Left ventricle myocardium inferior (tissue), 1 donor: Measurements from ENCODE around the gene TBC1D22A. TPM values are rescaled to one million over a fixed set of nuclear protein-coding genes. Genes with fewer than 3 reads are reported as not detected.

Source experiments
- DNase-seq: peaks from one replicate; pipeline ENCODE4 v3.0.0-alpha.2; 2020
- H3K27ac ChIP-seq: fragments of 200-600 bp; replicated peaks from 2 replicates; pipeline ENCODE4 v1.8.0; 2021
- H3K27me3 ChIP-seq: fragments of 200-600 bp; 2 replicates; pipeline ENCODE4 v1.8.0; 2021; ENCODE audit warnings: low read depth
- H3K36me3 ChIP-seq: fragments of 200-600 bp; 2 replicates; pipeline ENCODE4 v1.8.0; 2021
- H3K4me1 ChIP-seq: fragments of 200-600 bp; 2 replicates; pipeline ENCODE4 v1.8.0; 2021
- H3K4me3 ChIP-seq: fragments of 200-600 bp; 2 replicates; pipeline ENCODE4 v1.8.0; 2021; ENCODE audit warnings: mild to moderate bottlenecking, moderate library complexity
- H3K9me3 ChIP-seq: fragments of 200-600 bp; replicated peaks from 2 replicates; pipeline ENCODE4 v1.8.0; 2021
- intact Hi-C: fragments of 100-400 bp; cut with micrococcal nuclease; formaldehyde crosslinking; loops from one replicate; pipeline ENCODE4 v1.11.0; 2022
- total RNA-seq: library from RNA; stranded (reverse); fragmentation: NEBNext Ultra II Directional; extraction: Animal tissue kit (Norgen Biotek cat#: 25700); gene quantifications from one replicate; pipeline ENCODE4 v1.2.1, GENCODE V29; 2021
- TF ChIP-seq, protein P1 (sequence below): fragments of 200-600 bp; IDR thresholded peaks from 2 replicates; pipeline ENCODE4 v1.8.0; 2021; ENCODE audit warnings: antibody characterized with exemption, mild to moderate bottlenecking, borderline replicate concordance
- donor health status: DM: no; HTN: yes; CAD: no; lungs with severe emphysema.

TBC1D22A gene
- total RNA-seq, 1 donor from 2014 or later: 16.2 TPM

DNA sequence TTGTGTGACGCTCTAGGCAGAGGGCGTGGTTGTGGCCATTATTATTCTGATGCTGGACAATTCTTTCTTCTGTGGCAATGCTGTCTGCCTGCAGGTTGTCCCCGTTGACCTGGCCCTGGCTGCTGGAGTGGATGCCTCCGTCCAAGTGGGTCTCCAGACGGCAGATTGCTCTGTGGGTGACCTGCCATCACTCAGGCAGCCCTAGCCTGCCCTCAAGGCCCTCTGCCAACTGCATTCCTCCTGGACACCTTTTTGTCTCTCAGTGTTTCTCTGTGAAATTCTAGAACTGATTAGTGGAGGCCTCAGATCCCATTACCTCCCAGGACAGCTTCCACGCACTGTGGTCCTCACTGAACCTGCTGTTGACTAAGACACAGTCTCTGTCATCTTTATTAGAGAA is 86.7 kb downstream of the TBC1D22A start:
- H3K9me3 ChIP-seq: no peaks in the 10 kb centered on the region
- peaks cover 5% of the 10 kb centered on the region for H3K36me3 ChIP-seq
- no peak for DNase-seq
- no peaks in the 10 kb centered on the region for H3K27me3 ChIP-seq
- intact Hi-C loops: no loop called here
- H3K4me3 ChIP-seq: no peak overlapping the region
- no peak overlapping the region for H3K27ac ChIP-seq
- TF ChIP-seq, protein P1, sequence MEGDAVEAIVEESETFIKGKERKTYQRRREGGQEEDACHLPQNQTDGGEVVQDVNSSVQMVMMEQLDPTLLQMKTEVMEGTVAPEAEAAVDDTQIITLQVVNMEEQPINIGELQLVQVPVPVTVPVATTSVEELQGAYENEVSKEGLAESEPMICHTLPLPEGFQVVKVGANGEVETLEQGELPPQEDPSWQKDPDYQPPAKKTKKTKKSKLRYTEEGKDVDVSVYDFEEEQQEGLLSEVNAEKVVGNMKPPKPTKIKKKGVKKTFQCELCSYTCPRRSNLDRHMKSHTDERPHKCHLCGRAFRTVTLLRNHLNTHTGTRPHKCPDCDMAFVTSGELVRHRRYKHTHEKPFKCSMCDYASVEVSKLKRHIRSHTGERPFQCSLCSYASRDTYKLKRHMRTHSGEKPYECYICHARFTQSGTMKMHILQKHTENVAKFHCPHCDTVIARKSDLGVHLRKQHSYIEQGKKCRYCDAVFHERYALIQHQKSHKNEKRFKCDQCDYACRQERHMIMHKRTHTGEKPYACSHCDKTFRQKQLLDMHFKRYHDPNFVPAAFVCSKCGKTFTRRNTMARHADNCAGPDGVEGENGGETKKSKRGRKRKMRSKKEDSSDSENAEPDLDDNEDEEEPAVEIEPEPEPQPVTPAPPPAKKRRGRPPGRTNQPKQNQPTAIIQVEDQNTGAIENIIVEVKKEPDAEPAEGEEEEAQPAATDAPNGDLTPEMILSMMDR: no peak
- H3K4me1 ChIP-seq: peaks cover 25% of the 10 kb centered on the region

DNA sequence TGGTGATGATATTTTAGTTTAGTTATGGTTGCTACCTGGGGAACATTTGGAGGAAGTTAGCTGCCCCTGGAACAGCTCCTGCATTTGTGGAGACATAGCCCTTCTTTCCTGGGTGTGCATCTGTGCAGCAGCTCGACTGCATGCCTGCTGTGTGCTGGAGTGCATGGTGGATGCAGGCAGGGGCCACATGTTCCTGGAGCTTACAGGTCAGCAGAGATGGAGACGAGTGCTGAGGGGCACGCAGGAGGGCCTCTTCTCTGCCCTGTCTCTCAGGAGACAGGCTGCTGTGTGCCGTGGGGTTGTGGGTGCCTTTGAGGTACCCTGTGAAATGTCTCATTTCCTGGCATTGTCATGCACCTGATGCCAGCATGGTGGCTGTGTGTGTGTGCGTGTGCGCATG is 87.5 kb downstream of the TBC1D22A start:
- intact Hi-C loops: no loop called here
- TF ChIP-seq, protein P1: no peak
- Histone ChIP-seq H3K36me3 (peaks cover 5% of the 10 kb centered on the region), H3K4me1 (peaks cover 25% of the 10 kb centered on the region), H3K27ac (no peak overlapping the region), H3K9me3 (no peaks in the 10 kb centered on the region), H3K4me3 (no peak overlapping the region), H3K27me3 (no peaks in the 10 kb centered on the region)
- DNase-seq: no peak

DNA sequence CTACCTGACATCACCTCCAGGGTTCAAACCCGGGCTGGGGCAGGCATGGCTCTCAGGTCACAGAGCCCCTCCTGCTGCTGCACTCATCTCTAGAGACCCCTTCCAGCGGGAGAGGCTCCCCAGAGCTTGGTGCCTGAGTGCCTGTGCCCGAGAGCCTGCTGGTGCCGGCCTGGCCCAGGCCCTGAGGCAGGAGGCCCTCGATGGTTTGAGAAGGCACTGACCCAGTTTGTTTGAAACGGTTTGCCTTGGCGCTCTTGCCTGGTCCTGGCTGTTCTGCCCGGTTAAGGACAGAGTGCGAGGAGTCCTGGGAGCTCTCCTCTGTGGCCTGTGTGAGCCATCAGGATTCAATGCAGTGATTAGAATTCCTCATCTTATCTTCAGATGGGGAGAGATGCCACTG is 88.9 kb downstream of the TBC1D22A start:
- peaks cover 5% of the 10 kb centered on the region for H3K36me3 ChIP-seq
- H3K27me3 ChIP-seq: no peaks in the 10 kb centered on the region
- H3K9me3 ChIP-seq: no peaks in the 10 kb centered on the region
- TF ChIP-seq, protein P1: no peak
- intact Hi-C loops: no loop called here
- H3K27ac ChIP-seq: no peak overlapping the region
- DNase-seq: no peak
- H3K4me3 ChIP-seq: no peak overlapping the region
- peaks cover 15% of the 10 kb centered on the region for H3K4me1 ChIP-seq

DNA sequence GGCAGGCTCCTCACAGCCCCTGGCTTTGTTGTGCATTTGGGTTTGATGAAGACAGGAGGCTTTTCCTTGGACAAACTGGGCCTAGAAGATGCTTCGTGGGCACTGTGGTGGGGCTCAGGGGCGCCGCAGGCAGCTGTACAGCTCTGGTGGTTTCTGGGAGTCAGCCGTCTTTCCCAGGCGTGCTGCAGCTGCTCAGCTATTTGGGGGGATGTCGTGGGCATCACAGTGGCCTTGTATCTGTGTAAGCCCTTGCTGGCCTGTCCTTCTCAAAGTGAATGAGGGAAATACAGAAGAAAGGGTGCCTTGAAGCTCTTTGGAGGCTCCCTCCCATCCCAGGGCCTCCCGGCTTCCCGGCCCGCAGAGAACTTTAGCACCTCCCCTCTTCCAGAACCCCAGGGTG is 89.5 kb downstream of the TBC1D22A start:
- intact Hi-C loops: no loop called here
- Histone ChIP-seq H3K9me3 (no peaks in the 10 kb centered on the region), H3K4me1 (peaks cover 14% of the 10 kb centered on the region), H3K36me3 (peaks cover 5% of the 10 kb centered on the region), H3K4me3 (no peak overlapping the region), H3K27me3 (no peaks in the 10 kb centered on the region), H3K27ac (no peak overlapping the region)
- TF ChIP-seq, protein P1: no peak
- DNase-seq: no peak

DNA sequence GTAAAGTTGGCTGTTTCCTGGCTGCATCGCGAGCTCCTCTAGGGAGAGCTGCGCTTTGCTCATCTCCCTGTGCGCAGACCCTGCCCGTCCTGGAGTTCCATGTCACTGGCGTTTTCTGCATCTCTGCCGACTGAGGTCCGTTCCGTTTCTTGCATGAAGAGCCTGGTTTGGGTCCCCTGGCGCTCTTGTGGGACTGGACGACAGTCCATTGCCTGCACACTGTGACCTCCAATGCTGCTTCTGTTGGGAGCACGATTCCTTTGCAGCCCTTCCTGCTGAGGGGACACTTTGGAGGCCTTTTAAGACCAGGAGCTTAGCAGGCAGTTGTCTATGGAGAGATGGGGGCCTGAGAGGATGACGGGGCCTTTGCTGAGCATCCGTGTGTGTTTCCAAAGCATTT is 90.3 kb downstream of the TBC1D22A start:
- Histone ChIP-seq H3K27me3 (no peaks in the 10 kb centered on the region), H3K9me3 (no peaks in the 10 kb centered on the region), H3K36me3 (peaks cover 5% of the 10 kb centered on the region), H3K4me1 (peaks cover 14% of the 10 kb centered on the region), H3K27ac (no peak overlapping the region), H3K4me3 (no peak overlapping the region)
- TF ChIP-seq, protein P1: no peak
- DNase-seq: no peak
- intact Hi-C loops: no loop called here

DNA sequence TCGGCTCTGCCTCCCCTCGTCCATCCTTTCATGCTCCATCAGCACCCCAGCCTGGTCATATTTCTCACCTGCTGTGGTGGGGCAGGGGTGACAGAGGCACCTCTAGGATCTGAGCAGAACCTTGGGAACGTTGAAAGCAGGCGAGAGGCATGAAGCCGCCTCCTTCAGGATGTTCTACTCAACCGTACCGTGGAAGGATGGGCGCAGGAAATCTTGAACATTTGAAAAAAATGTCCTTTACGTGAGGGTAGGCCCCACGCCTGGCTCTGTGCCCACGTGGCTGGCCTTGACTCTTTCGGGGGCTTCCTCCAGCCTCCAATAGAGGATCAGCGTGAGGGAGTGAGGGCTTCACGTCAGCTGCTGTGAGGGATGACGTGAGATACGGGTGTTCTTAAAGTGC is 90.7 kb downstream of the TBC1D22A start:
- H3K4me1 ChIP-seq: peaks cover 14% of the 10 kb centered on the region
- H3K9me3 ChIP-seq: no peaks in the 10 kb centered on the region
- intact Hi-C loops: no loop called here
- H3K27ac ChIP-seq: no peak overlapping the region
- peaks cover 5% of the 10 kb centered on the region for H3K36me3 ChIP-seq
- TF ChIP-seq, protein P1: no peak
- DNase-seq: no peak
- H3K4me3 ChIP-seq: no peak overlapping the region
- no peaks in the 10 kb centered on the region for H3K27me3 ChIP-seq
